Endodermal cell (in vitro differentiated cells): Measurements from ENCODE around the gene PCDHB4. TPM values are rescaled to one million over a fixed set of nuclear protein-coding genes. Genes with fewer than 3 reads are reported as not detected.
"Not testable (repeated sequence)": the region's sequence is repeated elsewhere in the genome, so short reads cannot be mapped to it uniquely, and the experiment has no call there.

ENCODE experiments used
- DNase-seq: peaks from one replicate; pipeline ENCODE4 v3.0.0-alpha.2; 2017
- H3K27ac ChIP-seq: 2 replicates; pipeline ENCODE4 v1.5.1; 2013; ENCODE audit warnings: mild to moderate bottlenecking, low read depth, low read length, moderate library complexity
- H3K27me3 ChIP-seq: 2 replicates; pipeline ENCODE4 v1.6.1; 2013; ENCODE audit warnings: mild to moderate bottlenecking, low read length, moderate library complexity; ENCODE audit not compliant: insufficient read depth, control insufficient read depth, poor library complexity, severe bottlenecking
- H3K36me3 ChIP-seq: 2 replicates; pipeline ENCODE4 v1.7.0; 2013; ENCODE audit warnings: mild to moderate bottlenecking, low read length, moderate library complexity; ENCODE audit not compliant: control insufficient read depth, insufficient read depth
- H3K4me1 ChIP-seq: one replicate; pipeline ENCODE4 v1.7.0; 2013; ENCODE audit warnings: low read length; ENCODE audit not compliant: control insufficient read depth, insufficient read depth
- H3K4me3 ChIP-seq: 2 replicates; pipeline ENCODE4 v1.5.1; 2013; ENCODE audit warnings: mild to moderate bottlenecking, low read length, moderate library complexity
- H3K9ac ChIP-seq: 2 replicates; pipeline ENCODE4 v1.6.1; 2013; ENCODE audit warnings: mild to moderate bottlenecking, low read length, moderate library complexity; ENCODE audit not compliant: poor library complexity, severe bottlenecking; ENCODE audit errors: extremely low read depth
- H3K9me3 ChIP-seq: 2 replicates; pipeline ENCODE4 v1.6.1; 2013; ENCODE audit warnings: mild to moderate bottlenecking, low read length, moderate library complexity; ENCODE audit not compliant: control insufficient read depth
- H3K27ac Mint-ChIP-seq: 2 replicates; pipeline ENCODE4 v1.8.0; 2020; ENCODE audit warnings: mixed read lengths
- H3K27me3 Mint-ChIP-seq: 2 replicates; pipeline ENCODE4 v1.8.0; 2021; ENCODE audit warnings: mild to moderate bottlenecking, mixed read lengths; ENCODE audit not compliant: insufficient read depth
- H3K36me3 Mint-ChIP-seq: 2 replicates; pipeline ENCODE4 v1.8.0; 2020; ENCODE audit warnings: low read depth, mixed read lengths
- H3K4me1 Mint-ChIP-seq: 2 replicates; pipeline ENCODE4 v1.8.0; 2020; ENCODE audit warnings: mixed read lengths
- H3K4me3 Mint-ChIP-seq: 2 replicates; pipeline ENCODE4 v1.8.0; 2020; ENCODE audit warnings: mild to moderate bottlenecking, moderate library complexity, mixed read lengths
- H3K9me3 Mint-ChIP-seq: 2 replicates; pipeline ENCODE4 v1.8.0; 2020; ENCODE audit warnings: mild to moderate bottlenecking, mixed read lengths
- WGBS, 2 experiments: methylation state at CpG; one replicate each; pipeline versions ENCODE4 v1.1.5 to v1.1.7; 2013; ENCODE audit warnings: missing lambda C conversion rate in 2 of 2, mixed read lengths in 1 of 2; ENCODE audit not compliant: insufficient coverage in 1 of 2, insufficient read length in 1 of 2; 5-methylcytosine and 5-hydroxymethylcytosine counted together
- total RNA-seq, 2 donors: library from RNA; stranded (reverse); fragmentation: NEBNext Ultra II Directional in 1 of 2; extraction: Animal tissue kit (Norgen Biotek cat#: 25700) in 1 of 2; gene quantifications; 2 replicates in 1 of 2; 3 replicates in 1 of 2; pipeline ENCODE4 v1.2.1, GENCODE V29; 2021
- TF ChIP-seq, protein P1 (sequence below): fragments of 200-600 bp; sonication (generic); conservative IDR thresholded peaks from 2 replicates; pipeline ENCODE4 v1.5.0; 2021; ENCODE audit warnings: antibody characterized with exemption, mild to moderate bottlenecking

Gene PCDHB4
- total RNA-seq, 2 donors from 2014 or later: 1.7 to 3.3 TPM

DNA sequence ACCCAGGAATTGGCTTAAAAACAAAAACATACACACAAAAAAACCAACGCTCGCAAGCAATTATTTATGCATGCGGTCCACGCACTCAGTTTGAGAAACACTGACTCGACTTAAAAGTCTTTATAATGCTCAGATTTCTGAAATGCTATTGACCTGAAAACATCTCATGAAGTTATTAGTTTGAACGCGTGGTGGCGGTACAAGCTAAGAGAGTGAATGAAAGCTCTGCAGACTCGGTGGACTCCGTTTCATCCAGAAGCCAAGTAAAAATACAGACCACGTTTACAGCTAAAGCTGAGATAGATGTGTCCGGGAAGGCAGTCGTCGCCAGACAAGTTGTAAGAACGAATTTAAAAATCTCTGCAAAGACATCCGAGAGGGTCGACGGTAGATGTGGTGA lies 28.2 kb downstream of the PCDHB4 start, which contains the start of gene PCDHB6:
Gene PCDHB6 (plus strand): TSS at position 246 of the 400 bp plus-strand sequence. CDS start 201 bp downstream, outside the sequence.
- Mint-ChIP-seq H3K4me3 (no peak within 1 kb of the TSS), H3K36me3 (peaks cover 28% of the 10 kb centered on the region), H3K4me1 (no peaks in the 10 kb centered on the region), H3K27me3 (peaks cover 2% of the 10 kb centered on the region), H3K9me3 (peaks cover 26% of the 10 kb centered on the region), H3K27ac (no peak within 1 kb of the TSS)
- H3K4me3 ChIP-seq: no peak within 1 kb of the TSS
- TF ChIP-seq, protein P1, sequence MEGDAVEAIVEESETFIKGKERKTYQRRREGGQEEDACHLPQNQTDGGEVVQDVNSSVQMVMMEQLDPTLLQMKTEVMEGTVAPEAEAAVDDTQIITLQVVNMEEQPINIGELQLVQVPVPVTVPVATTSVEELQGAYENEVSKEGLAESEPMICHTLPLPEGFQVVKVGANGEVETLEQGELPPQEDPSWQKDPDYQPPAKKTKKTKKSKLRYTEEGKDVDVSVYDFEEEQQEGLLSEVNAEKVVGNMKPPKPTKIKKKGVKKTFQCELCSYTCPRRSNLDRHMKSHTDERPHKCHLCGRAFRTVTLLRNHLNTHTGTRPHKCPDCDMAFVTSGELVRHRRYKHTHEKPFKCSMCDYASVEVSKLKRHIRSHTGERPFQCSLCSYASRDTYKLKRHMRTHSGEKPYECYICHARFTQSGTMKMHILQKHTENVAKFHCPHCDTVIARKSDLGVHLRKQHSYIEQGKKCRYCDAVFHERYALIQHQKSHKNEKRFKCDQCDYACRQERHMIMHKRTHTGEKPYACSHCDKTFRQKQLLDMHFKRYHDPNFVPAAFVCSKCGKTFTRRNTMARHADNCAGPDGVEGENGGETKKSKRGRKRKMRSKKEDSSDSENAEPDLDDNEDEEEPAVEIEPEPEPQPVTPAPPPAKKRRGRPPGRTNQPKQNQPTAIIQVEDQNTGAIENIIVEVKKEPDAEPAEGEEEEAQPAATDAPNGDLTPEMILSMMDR: peak; percentile 65
- no peaks in the 10 kb centered on the region for H3K36me3 ChIP-seq
- no peaks in the 10 kb centered on the region for H3K4me1 ChIP-seq
- H3K9ac ChIP-seq: no peak within 1 kb of the TSS
- DNase-seq: peak; percentile 66
- H3K27me3 ChIP-seq: peaks cover 4% of the 10 kb centered on the region
- peaks cover 4% of the 10 kb centered on the region for H3K9me3 ChIP-seq
- no peak within 1 kb of the TSS for H3K27ac ChIP-seq
- WGBS, 2 experiments: 86 to 89% methylated on average over 17 to 18 of the region's 18 CpGs

DNA sequence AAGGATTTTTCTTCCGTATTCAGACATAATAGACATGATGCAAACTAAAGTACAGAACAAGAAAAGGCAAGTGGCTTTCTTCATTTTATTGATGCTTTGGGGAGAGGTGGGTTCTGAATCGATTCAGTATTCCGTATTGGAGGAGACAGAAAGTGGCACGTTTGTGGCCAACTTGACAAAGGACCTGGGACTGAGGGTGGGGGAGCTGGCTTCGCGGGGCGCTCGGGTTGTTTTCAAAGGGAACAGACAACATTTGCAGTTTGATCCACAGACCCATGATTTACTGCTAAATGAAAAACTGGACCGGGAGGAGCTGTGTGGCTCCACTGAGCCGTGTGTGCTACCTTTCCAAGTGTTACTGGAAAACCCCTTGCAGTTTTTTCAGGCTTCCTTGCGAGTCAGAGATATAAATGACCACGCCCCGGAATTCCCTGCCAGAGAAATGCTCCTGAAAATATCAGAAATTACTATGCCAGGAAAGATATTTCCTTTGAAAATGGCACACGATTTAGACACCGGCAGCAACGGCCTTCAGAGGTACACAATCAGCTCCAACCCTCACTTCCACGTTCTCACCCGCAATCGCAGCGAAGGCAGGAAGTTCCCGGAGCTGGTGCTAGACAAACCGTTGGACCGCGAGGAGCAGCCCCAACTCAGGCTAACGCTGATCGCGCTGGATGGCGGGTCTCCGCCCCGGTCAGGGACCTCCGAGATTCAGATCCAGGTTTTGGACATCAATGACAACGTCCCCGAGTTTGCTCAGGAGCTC lies 28.8 kb downstream of the PCDHB4 start:
- H3K36me3 Mint-ChIP-seq: peaks cover 28% of the 10 kb centered on the region
- H3K4me1 ChIP-seq: no peaks in the 10 kb centered on the region
- H3K9ac ChIP-seq: no peak overlapping the region
- peaks cover 2% of the 10 kb centered on the region for H3K27me3 Mint-ChIP-seq
- TF ChIP-seq, protein P1: no peak
- H3K4me1 Mint-ChIP-seq: no peaks in the 10 kb centered on the region
- no peak overlapping the region for H3K27ac Mint-ChIP-seq
- peaks cover 4% of the 10 kb centered on the region for H3K9me3 ChIP-seq
- H3K9me3 Mint-ChIP-seq: peaks cover 26% of the 10 kb centered on the region
- peaks cover 4% of the 10 kb centered on the region for H3K27me3 ChIP-seq
- no peak for DNase-seq
- H3K36me3 ChIP-seq: no peaks in the 10 kb centered on the region
- H3K4me3 ChIP-seq: no peak overlapping the region
- WGBS, 2 experiments: 90 to 92% methylated on average over 28 to 33 of the region's 33 CpGs
- no peak overlapping the region for H3K27ac ChIP-seq
- H3K4me3 Mint-ChIP-seq: no peak overlapping the region

DNA sequence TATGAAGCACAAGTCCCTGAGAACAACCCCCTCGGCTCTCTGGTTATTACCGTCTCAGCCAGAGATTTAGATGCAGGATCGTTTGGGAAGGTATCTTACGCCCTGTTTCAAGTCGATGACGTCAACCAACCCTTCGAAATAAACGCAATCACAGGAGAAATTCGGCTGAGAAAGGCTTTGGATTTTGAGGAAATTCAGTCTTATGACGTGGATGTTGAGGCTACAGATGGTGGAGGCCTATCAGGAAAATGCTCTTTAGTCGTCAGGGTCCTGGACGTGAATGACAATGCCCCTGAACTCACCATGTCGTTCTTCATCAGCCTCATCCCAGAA lies 29.3 kb downstream of the PCDHB4 start:
- Mint-ChIP-seq H3K4me1 (no peaks in the 10 kb centered on the region), H3K36me3 (peaks cover 30% of the 10 kb centered on the region), H3K4me3 (no peak overlapping the region), H3K27ac (no peak overlapping the region), H3K9me3 (peaks cover 26% of the 10 kb centered on the region), H3K27me3 (peaks cover 2% of the 10 kb centered on the region)
- WGBS, 2 experiments: 88% methylated on average over 13 of the region's 13 CpGs
- Histone ChIP-seq H3K4me3 (no peak overlapping the region), H3K36me3 (no peaks in the 10 kb centered on the region), H3K9ac (no peak overlapping the region), H3K27ac (no peak overlapping the region), H3K4me1 (no peaks in the 10 kb centered on the region), H3K27me3 (peaks cover 4% of the 10 kb centered on the region), H3K9me3 (peaks cover 4% of the 10 kb centered on the region)
- TF ChIP-seq, protein P1: no peak
- DNase-seq: no peak

DNA sequence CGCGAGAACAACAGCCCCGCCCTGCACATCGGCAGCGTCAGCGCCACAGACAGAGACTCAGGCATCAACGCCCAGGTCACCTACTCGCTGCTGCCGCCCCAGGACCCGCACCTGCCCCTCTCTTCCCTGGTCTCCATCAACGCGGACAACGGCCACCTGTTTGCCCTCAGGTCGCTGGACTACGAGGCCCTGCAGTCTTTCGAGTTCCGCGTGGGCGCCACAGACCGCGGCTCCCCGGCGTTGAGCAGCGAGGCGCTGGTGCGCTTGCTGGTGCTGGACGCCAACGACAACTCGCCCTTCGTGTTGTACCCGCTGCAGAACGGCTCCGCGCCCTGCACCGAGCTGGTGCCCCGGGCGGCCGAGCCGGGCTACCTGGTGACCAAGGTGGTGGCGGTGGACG lies 30.0 kb downstream of the PCDHB4 start:
- not testable (repeated sequence) for H3K27me3 ChIP-seq, H3K27me3 Mint-ChIP-seq, H3K4me1 ChIP-seq, H3K36me3 ChIP-seq, H3K9me3 ChIP-seq, H3K9ac ChIP-seq, H3K27ac ChIP-seq, DNase-seq, H3K4me1 Mint-ChIP-seq, H3K4me3 Mint-ChIP-seq, H3K4me3 ChIP-seq, H3K27ac Mint-ChIP-seq
- peaks cover 36% of the 10 kb centered on the region for H3K36me3 Mint-ChIP-seq
- H3K9me3 Mint-ChIP-seq: peaks cover 31% of the 10 kb centered on the region
- WGBS, 2 experiments: 96 to 97% methylated on average over 9 to 30 of the region's 41 CpGs

DNA sequence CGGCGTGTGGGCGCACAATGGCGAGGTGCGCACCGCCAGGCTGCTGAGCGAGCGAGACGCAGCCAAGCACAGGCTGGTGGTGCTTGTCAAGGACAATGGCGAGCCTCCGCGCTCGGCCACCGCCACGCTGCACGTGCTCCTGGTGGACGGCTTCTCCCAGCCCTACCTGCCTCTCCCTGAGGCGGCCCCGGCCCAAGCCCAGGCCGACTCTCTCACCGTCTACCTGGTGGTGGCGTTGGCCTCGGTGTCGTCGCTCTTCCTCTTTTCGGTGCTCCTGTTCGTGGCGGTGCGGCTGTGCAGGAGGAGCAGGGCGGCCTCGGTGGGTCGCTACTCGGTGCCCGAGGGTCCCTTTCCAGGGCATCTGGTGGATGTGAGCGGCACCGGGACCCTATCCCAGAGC lies 30.5 kb downstream of the PCDHB4 start:
- not testable (repeated sequence) for H3K4me1 Mint-ChIP-seq, H3K4me1 ChIP-seq, H3K27me3 ChIP-seq, DNase-seq, H3K4me3 Mint-ChIP-seq, H3K27ac ChIP-seq, H3K36me3 ChIP-seq, H3K9ac ChIP-seq, H3K9me3 ChIP-seq, H3K27ac Mint-ChIP-seq, H3K27me3 Mint-ChIP-seq, H3K4me3 ChIP-seq
- Mint-ChIP-seq H3K36me3 (peaks cover 38% of the 10 kb centered on the region), H3K9me3 (peaks cover 36% of the 10 kb centered on the region)
- WGBS, 2 experiments: 95 to 100% methylated on average over 4 to 36 of the region's 36 CpGs
